H1 (cell line): ENCODE data around the gene DYSF. TPM values are rescaled to one million over a fixed set of nuclear protein-coding genes. Genes with fewer than 3 reads are reported as not detected.

Experiments used
- CBX5 ChIP-seq: fragments of 300-800, 300-1000 bp; sonication (generic); IDR thresholded peaks from 2 replicates; pipeline ENCODE4 v1.7.1; 2016; ENCODE audit warnings: antibody characterized with exemption, low read length, low read depth
- CHD2 ChIP-seq: IDR thresholded peaks from 2 replicates; pipeline ENCODE4 v1.6.1; 2012; ENCODE audit warnings: low read length, improper control_type of control experiment
- KDM4A ChIP-seq: IDR thresholded peaks from one replicate; pipeline ENCODE4 v1.7.1; 2012; ENCODE audit warnings: low read depth, mild to moderate bottlenecking, moderate library complexity, low read length, inconsistent platforms; ENCODE audit not compliant: severe bottlenecking
- RAD21 ChIP-seq, 2 experiments: IDR thresholded peaks in 1 of 2; conservative IDR thresholded peaks in 1 of 2; 2 replicates each; pipeline ENCODE4 v1.6.1; 2011; ENCODE audit warnings: low read depth in 2 of 2, low read length in 2 of 2, improper control_type of control experiment in 1 of 2, inconsistent platforms in 1 of 2, mild to moderate bottlenecking in 1 of 2, moderate library complexity in 1 of 2
- RFX5 ChIP-seq: IDR thresholded peaks from 2 replicates; pipeline ENCODE4 v1.6.1; 2011; ENCODE audit warnings: low read depth, low read length, improper control_type of control experiment, borderline replicate concordance
- RXRA ChIP-seq: IDR thresholded peaks from 2 replicates; pipeline ENCODE4 v1.6.1; 2011; ENCODE audit warnings: low read depth, mild to moderate bottlenecking, low read length, moderate library complexity; ENCODE audit not compliant: insufficient read depth
- SIX5 ChIP-seq: IDR thresholded peaks from 2 replicates; pipeline ENCODE4 v1.6.1; 2011; ENCODE audit warnings: mild to moderate bottlenecking, low read depth, low read length
- polyA plus RNA-seq, 7 experiments: library from polyadenylated mRNA; depleted of rRNA in 3 of 7; stranded (reverse) in 5 of 7; unstranded in 2 of 7; fragments of >200 nt in 5 of 7; fragments of 200-250 nt in 2 of 7; gene quantifications; 1 replicate in 5 of 7; 2 replicates in 1 of 7; 4 replicates in 1 of 7; pipeline versions ENCODE4 v1.2.1 to v1.2.3, GENCODE V29; 2011 to 2013; ENCODE audit warnings: missing spikeins in 2 of 7, mixed read lengths in 2 of 7
- total RNA-seq: library from RNA; stranded (reverse); fragmentation: NEBNext Ultra II Directional; extraction: Animal tissue kit (Norgen Biotek cat#: 25700); gene quantifications from 2 replicates; pipeline ENCODE4 v1.2.1, GENCODE V29; 2021
- TF ChIP-seq, protein P1 (sequence below): fragments of 300-600 bp; sonication (generic); IDR thresholded peaks from 2 replicates; pipeline ENCODE4 v1.7.1; 2012; ENCODE audit warnings: low read length, moderate library complexity, mild to moderate bottlenecking, inconsistent platforms; ENCODE audit not compliant: insufficient replicate concordance
- TF ChIP-seq, protein P2 (sequence below): IDR thresholded peaks from 2 replicates; pipeline ENCODE4 v1.6.1; 2011; ENCODE audit warnings: low read length, improper control_type of control experiment

The DYSF gene
- total and polyA plus RNA-seq, 2 of the 8 experiments (the other 6 are each of a cell fraction or from before 2014, with no cell fraction given), result 5.8 to 7.1 TPM

GRCh38 chr2:71454221-71455010 lies 1.1 kb downstream of the DYSF start (continued):
- TF ChIP-seq, protein P1, sequence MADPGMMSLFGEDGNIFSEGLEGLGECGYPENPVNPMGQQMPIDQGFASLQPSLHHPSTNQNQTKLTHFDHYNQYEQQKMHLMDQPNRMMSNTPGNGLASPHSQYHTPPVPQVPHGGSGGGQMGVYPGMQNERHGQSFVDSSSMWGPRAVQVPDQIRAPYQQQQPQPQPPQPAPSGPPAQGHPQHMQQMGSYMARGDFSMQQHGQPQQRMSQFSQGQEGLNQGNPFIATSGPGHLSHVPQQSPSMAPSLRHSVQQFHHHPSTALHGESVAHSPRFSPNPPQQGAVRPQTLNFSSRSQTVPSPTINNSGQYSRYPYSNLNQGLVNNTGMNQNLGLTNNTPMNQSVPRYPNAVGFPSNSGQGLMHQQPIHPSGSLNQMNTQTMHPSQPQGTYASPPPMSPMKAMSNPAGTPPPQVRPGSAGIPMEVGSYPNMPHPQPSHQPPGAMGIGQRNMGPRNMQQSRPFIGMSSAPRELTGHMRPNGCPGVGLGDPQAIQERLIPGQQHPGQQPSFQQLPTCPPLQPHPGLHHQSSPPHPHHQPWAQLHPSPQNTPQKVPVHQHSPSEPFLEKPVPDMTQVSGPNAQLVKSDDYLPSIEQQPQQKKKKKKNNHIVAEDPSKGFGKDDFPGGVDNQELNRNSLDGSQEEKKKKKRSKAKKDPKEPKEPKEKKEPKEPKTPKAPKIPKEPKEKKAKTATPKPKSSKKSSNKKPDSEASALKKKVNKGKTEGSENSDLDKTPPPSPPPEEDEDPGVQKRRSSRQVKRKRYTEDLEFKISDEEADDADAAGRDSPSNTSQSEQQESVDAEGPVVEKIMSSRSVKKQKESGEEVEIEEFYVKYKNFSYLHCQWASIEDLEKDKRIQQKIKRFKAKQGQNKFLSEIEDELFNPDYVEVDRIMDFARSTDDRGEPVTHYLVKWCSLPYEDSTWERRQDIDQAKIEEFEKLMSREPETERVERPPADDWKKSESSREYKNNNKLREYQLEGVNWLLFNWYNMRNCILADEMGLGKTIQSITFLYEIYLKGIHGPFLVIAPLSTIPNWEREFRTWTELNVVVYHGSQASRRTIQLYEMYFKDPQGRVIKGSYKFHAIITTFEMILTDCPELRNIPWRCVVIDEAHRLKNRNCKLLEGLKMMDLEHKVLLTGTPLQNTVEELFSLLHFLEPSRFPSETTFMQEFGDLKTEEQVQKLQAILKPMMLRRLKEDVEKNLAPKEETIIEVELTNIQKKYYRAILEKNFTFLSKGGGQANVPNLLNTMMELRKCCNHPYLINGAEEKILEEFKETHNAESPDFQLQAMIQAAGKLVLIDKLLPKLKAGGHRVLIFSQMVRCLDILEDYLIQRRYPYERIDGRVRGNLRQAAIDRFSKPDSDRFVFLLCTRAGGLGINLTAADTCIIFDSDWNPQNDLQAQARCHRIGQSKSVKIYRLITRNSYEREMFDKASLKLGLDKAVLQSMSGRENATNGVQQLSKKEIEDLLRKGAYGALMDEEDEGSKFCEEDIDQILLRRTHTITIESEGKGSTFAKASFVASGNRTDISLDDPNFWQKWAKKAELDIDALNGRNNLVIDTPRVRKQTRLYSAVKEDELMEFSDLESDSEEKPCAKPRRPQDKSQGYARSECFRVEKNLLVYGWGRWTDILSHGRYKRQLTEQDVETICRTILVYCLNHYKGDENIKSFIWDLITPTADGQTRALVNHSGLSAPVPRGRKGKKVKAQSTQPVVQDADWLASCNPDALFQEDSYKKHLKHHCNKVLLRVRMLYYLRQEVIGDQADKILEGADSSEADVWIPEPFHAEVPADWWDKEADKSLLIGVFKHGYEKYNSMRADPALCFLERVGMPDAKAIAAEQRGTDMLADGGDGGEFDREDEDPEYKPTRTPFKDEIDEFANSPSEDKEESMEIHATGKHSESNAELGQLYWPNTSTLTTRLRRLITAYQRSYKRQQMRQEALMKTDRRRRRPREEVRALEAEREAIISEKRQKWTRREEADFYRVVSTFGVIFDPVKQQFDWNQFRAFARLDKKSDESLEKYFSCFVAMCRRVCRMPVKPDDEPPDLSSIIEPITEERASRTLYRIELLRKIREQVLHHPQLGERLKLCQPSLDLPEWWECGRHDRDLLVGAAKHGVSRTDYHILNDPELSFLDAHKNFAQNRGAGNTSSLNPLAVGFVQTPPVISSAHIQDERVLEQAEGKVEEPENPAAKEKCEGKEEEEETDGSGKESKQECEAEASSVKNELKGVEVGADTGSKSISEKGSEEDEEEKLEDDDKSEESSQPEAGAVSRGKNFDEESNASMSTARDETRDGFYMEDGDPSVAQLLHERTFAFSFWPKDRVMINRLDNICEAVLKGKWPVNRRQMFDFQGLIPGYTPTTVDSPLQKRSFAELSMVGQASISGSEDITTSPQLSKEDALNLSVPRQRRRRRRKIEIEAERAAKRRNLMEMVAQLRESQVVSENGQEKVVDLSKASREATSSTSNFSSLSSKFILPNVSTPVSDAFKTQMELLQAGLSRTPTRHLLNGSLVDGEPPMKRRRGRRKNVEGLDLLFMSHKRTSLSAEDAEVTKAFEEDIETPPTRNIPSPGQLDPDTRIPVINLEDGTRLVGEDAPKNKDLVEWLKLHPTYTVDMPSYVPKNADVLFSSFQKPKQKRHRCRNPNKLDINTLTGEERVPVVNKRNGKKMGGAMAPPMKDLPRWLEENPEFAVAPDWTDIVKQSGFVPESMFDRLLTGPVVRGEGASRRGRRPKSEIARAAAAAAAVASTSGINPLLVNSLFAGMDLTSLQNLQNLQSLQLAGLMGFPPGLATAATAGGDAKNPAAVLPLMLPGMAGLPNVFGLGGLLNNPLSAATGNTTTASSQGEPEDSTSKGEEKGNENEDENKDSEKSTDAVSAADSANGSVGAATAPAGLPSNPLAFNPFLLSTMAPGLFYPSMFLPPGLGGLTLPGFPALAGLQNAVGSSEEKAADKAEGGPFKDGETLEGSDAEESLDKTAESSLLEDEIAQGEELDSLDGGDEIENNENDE, result no peak
- TF ChIP-seq, protein P2, sequence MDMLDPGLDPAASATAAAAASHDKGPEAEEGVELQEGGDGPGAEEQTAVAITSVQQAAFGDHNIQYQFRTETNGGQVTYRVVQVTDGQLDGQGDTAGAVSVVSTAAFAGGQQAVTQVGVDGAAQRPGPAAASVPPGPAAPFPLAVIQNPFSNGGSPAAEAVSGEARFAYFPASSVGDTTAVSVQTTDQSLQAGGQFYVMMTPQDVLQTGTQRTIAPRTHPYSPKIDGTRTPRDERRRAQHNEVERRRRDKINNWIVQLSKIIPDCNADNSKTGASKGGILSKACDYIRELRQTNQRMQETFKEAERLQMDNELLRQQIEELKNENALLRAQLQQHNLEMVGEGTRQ, result no peak
- TF ChIP-seq SIX5, result no peak
- TF ChIP-seq RAD21 (IDR thresholded peaks at IDR 0.05 in 1 of 2, conservative IDR thresholded peaks at IDR 0.05 in 1 of 2; ENCODE audit: low read depth in 2 of 2, low read length in 2 of 2), result no peak
- no peak for TF ChIP-seq CBX5
- TF ChIP-seq RFX5, result no peak
- TF ChIP-seq KDM4A, result no peak
- no peak for TF ChIP-seq CHD2
- no peak for TF ChIP-seq RXRA
